Neural cell (in vitro differentiated cells): ENCODE data around the gene EDIL3.
"Not testable (repeated sequence)": the region's sequence is repeated elsewhere in the genome, so short reads cannot be mapped to it uniquely, and the experiment has no call there.

Source experiments
- CTCF ChIP-seq: fragments of 450-650 bp; IDR thresholded peaks from 2 replicates; pipeline ENCODE4 v1.5.1; 2014; ENCODE audit warnings: antibody characterized with exemption, mild to moderate bottlenecking, moderate library complexity; ENCODE audit not compliant: poor library complexity, severe bottlenecking
- EP300 ChIP-seq: fragments of 450-650 bp; conservative IDR thresholded peaks from 2 replicates; pipeline ENCODE4 v1.6.1; 2014; ENCODE audit warnings: antibody characterized with exemption, mild to moderate bottlenecking, moderate library complexity; ENCODE audit not compliant: poor library complexity, severe bottlenecking
- EZH2 ChIP-seq: fragments of 200-600, 300-800 bp; shearing (Covaris generic), sonication (generic); IDR thresholded peaks from 2 replicates; pipeline ENCODE4 v1.6.1; 2014; ENCODE audit warnings: antibody characterized with exemption, low read length, borderline replicate concordance, mild to moderate bottlenecking; ENCODE audit not compliant: insufficient read depth, poor library complexity, severe bottlenecking
- MXI1 ChIP-seq: fragments of 450-650 bp; conservative IDR thresholded peaks from 2 replicates; pipeline ENCODE4 v1.6.1; 2014; ENCODE audit warnings: antibody characterized with exemption, mild to moderate bottlenecking; ENCODE audit not compliant: poor library complexity, severe bottlenecking
- POLR2AphosphoS5 ChIP-seq: IDR thresholded peaks from 2 replicates; pipeline ENCODE4 v1.6.1; 2012
- RAD21 ChIP-seq: fragments of 450-650 bp; conservative IDR thresholded peaks from 2 replicates; pipeline ENCODE4 v1.6.1; 2014; ENCODE audit warnings: antibody characterized with exemption, mild to moderate bottlenecking, moderate library complexity
- SMC3 ChIP-seq: fragments of 450-650 bp; conservative IDR thresholded peaks from 2 replicates; pipeline ENCODE4 v1.6.1; 2014; ENCODE audit warnings: antibody characterized with exemption, mild to moderate bottlenecking, moderate library complexity; ENCODE audit not compliant: poor library complexity
- TF ChIP-seq, protein P1 (sequence below): IDR thresholded peaks from 2 replicates; pipeline ENCODE4 v1.6.1; 2012; ENCODE audit warnings: borderline replicate concordance

DNA sequence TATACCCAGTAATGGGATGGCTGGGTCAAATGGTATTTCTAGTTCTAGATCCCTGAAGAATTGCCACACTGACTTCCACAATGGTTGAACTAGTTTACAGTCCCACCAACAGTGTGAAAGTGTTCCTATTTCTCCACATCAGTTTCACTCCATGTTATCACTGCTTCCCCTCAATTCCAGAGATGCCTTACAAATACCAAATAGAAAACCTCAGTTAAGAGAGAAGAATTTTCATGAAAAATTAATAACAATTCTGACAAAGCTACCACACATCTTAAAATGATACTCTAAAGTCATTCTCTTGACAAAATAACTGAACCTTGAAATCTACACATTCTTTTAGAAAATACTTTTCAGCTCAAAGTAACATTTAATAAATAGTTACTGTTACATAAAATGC lies 74.8 kb downstream of the EDIL3 start:
- TF ChIP-seq POLR2AphosphoS5, CTCF, EP300, RAD21, EZH2, MXI1, SMC3: not testable (repeated sequence)
- TF ChIP-seq, protein P1, sequence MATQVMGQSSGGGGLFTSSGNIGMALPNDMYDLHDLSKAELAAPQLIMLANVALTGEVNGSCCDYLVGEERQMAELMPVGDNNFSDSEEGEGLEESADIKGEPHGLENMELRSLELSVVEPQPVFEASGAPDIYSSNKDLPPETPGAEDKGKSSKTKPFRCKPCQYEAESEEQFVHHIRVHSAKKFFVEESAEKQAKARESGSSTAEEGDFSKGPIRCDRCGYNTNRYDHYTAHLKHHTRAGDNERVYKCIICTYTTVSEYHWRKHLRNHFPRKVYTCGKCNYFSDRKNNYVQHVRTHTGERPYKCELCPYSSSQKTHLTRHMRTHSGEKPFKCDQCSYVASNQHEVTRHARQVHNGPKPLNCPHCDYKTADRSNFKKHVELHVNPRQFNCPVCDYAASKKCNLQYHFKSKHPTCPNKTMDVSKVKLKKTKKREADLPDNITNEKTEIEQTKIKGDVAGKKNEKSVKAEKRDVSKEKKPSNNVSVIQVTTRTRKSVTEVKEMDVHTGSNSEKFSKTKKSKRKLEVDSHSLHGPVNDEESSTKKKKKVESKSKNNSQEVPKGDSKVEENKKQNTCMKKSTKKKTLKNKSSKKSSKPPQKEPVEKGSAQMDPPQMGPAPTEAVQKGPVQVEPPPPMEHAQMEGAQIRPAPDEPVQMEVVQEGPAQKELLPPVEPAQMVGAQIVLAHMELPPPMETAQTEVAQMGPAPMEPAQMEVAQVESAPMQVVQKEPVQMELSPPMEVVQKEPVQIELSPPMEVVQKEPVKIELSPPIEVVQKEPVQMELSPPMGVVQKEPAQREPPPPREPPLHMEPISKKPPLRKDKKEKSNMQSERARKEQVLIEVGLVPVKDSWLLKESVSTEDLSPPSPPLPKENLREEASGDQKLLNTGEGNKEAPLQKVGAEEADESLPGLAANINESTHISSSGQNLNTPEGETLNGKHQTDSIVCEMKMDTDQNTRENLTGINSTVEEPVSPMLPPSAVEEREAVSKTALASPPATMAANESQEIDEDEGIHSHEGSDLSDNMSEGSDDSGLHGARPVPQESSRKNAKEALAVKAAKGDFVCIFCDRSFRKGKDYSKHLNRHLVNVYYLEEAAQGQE, result not testable (repeated sequence)
